ENCODE data around the gene MAP4K4.

- no peak for TF ChIP-seq POLR2A (IDR thresholded peaks at IDR 0.05)
- TF ChIP-seq CTCF (IDR thresholded peaks at IDR 0.05): peak in 1 of 3 donors; percentile 40
Observed at GRCh38 chr2:101883860-101884259, 186.4 kb downstream of the MAP4K4 start.

All from lower leg skin (tissue), 3 donors.